Measurements from ENCODE around the gene GTF2E1.
"Not testable (repeated sequence)": the region's sequence is repeated elsewhere in the genome, so short reads cannot be mapped to it uniquely, and the experiment has no call there.

GTF2E1 gene

GRCh38 chr3:120756061-120756460 lies 13.5 kb downstream of the GTF2E1 start:
- no peak for DNase-seq

DNA sequence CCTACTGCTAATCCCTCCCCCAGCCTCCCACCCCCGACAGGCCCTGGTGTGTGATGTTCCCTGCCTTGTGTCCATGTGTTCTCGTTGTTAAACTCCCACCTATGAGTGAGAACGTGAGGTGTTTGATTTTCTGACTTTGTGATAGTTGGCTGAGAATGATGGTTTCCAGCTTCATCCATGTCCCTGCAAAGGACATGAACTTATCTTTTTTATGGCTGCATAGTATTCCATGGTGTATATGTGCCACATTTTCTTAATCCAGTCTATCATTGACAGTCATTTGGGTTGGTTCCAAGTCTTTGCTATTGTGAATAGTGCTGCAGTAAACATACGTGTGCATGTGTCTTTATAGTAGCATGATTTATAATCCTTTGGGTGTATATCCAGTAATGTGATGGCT lies 16.0 kb downstream of the GTF2E1 start:
- DNase-seq = not testable (repeated sequence)

GRCh38 chr3:120762615-120763014 lies 20.1 kb downstream of the GTF2E1 start:
- DNase-seq = peak; percentile 8

GRCh38 chr3:120763601-120764000 lies 21.1 kb downstream of the GTF2E1 start:
- no peak for DNase-seq

DNA sequence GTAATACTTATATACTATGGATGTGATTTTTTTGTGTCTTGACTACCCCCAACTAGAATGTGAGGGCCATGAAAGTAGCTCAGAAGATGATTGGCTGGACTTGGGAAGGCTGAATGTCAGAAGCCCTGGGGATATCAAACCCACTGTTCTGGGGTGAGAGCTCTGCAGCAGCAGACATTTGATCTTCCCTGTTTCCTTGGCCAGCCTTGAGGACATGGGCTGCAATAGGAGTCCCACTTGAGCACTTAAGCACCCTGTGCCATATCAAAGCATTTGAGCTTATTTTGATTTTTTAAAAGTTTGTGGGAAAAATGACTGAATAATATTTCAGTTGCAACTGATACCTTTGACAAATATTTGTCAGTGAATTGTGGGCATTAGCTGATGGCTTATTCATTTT lies 21.7 kb downstream of the GTF2E1 start:
- no peak for DNase-seq

DNA sequence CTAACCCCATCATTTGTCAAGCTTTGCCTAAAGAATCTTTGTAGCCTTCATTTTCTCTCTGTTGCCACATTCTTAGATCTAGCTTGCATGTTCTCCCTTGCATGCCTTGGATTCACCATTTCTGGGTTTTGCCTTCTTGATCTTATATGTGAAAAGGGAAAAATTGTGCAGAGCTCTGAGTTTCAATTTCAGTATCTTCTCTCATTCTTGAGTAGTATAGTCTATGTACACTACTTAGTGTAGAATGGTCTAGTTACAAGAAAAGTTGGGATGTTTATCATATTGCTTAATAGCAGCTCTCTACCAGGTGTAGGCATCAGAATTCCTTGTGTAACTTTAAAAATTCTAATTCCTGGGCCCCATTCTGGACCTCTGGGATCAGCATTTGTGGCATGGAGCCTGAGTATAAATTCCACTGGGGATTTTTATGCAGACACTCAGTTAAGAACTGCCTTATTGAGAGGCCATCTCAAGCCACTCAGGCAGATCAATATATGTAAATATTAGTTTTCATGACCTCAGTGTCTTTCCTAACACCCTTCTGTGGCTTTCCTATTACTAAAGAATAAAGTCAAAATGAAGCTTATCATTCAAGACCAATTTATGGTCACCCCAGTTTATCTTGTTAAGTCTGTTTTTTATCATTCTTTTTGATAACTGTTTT lies 23.4 kb downstream of the GTF2E1 start:
- no peak for DNase-seq

DNA sequence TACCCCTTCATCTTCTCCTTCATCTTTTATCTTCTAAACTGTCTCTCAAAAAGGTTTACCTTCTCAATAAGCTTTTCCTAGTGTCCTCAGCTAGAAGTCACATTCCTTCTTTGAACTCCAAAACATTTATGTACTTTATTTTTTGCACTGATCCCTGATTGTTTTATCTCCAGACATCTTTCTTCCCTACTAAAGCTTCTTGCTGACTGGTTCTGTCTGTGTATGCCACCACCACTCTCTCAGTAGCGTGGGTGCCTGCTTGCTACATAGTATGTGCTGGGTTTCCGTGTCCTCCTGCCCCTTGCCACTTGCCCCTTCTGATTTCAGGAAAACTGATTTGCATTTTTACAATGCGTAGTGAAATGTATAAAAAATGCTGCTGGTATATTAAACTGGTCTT lies 24.0 kb downstream of the GTF2E1 start:
- DNase-seq = no peak

DNA sequence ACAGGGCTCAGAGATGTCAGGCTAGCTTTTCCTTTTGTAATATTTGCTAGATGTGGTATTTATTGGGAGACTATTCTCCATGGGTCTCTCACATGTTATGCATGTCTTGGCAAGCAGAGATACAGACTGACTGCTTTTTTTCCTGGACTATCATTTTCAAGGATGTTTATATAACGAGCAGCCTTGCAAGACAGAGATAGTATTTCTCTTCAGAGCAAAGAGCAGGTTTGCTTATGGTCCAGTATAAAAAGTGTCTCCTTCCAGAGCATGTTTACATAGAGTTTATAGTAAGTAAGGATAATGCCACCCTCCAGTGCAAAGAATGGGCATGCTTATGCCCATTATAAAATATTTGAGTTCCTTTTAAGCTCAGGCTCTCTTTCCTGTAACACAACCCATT lies 24.6 kb downstream of the GTF2E1 start:
- DNase-seq = no peak

GRCh38 chr3:120769436-120769835 lies 26.9 kb downstream of the GTF2E1 start:
- DNase-seq = no peak

- DNase-seq = no peak
Measured at GRCh38 chr3:120770891-120771290, 28.3 kb downstream of the GTF2E1 start.

DNA sequence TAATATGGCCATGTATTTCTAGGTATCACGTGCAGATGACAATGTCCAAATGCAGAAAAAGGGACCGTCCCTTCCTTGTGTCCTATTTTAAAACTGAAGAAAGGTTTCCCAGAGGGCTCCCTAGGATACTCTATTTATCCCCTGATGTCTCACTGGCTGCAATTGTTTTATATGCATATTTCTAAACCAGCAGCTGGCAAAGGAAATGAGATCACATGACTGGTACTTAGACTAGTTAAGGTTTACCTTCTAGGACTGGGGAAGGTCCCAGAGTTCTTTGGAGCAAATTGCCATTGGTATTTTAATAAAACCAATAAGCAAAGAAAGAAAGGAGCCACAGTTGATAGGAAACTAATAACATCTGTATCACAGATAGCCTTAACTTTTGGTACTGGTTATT lies 29.5 kb downstream of the GTF2E1 start:
- no peak for DNase-seq

DNA sequence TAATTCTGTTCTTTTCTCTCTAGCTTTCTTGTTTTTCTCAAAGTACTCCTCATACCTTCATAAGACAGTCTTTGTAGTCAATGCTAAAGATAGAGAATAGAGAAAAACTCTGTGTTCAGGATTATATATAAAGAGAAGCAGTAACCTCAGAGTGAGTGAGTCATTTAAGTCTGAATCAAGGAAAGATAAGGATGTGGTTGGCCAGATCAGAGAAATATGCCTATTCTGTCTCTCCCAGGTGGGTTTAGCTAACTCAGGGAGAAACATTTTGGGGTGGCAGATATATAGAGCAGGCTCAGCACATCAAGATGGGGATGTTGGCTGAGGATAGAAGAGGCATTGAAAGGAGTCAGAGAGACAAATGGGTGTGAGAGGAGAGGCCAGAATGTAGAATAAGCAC lies 31.4 kb downstream of the GTF2E1 start:
- peak; percentile 55 for DNase-seq

DNA sequence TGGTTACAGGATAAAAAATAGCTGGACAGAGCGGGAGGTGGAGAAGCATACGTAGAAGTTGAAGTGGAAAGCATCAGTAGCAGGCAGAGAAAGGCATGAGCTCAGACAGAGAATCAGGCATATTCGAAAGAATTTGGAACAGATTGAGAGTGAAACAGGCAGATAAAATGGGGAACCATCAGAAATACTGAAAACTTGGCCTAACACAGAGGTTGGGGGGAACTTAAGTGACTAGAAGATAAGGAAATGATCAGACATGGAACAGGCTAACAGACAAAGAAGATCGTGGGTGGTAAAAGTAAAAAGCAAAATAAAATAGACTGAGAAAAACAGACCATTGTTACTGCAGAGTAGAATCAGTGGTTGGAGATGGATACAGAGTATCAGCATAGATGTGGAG lies 32.9 kb downstream of the GTF2E1 start:
- DNase-seq = no peak

- no peak for DNase-seq
Measured at GRCh38 chr3:120778776-120779175, 36.2 kb downstream of the GTF2E1 start.

DNA sequence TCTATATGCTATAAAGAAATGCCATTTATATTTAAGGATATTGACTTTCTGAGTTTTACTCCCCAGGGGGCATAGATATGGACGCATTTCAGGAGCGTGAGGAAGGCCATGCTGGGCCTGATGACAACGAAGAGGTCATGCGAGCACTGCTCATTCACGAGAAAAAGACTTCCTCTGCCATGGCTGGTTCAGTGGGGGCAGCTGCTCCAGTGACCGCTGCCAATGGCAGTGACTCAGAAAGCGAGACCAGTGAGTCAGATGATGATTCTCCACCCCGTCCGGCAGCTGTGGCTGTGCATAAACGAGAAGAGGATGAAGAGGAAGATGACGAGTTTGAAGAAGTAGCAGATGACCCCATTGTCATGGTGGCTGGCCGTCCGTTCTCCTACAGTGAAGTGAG lies 38.4 kb downstream of the GTF2E1 start:
- peak; percentile 11 for DNase-seq

DNA sequence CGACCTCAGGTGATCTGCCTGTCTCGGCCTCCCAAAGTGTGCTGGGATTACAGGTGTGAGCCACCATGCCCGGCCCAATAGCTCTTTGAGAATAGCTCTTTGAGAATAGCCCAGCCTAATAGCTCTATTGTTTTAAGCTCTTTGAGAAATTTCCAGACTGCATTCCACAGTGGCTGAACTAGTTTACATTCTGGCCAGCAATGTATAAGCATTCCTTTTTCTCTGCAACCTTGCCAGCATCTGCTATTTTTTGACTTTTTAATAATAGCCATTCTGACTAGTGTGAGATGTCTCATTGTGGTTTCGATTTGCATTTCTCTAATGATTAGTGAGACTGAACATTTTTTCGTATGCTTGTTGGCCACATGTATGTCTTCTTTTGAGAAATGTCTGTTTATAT lies 43.3 kb downstream of the GTF2E1 start:
- DNase-seq = not testable (repeated sequence)

DNA sequence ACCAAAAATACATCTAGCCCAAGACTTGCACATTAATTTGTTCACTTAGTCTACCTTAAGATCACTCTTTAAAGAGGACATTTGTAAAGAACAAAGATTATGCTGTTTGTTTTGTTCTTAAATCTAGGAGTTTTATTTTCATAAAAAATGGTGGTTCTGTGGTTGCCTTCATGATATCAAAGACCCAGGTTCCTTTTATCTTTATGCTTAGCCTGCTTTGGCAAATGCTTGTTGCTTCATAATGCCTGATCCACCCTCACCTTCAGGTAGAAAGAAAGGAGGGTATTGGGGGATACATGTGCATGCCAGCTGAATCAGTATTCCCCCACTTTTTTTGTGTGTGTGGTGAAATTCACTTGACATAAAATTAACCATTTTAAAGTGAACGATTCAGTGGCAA lies 48.5 kb downstream of the GTF2E1 start:
- no peak for DNase-seq

GRCh38 chr3:120791913-120792312 lies 49.4 kb downstream of the GTF2E1 start:
- DNase-seq = no peak

DNA sequence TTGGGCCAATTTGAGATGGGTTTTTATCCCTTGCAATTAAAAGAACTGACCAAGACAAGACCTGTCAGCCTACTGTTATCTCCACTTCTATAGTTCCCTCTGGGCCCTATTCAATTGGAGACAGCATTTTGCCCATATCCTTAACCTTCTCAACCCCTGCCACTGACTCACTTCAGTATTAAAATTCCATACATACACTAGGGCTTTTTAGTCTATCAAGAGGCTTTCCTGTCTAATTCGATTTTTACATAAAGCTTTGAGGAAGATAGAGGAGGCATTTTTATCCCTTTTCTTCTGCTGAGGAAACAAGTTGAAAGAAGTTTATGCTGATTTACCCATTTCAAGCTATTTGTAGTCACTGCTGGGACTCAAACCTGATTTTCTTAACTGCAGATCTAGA lies 51.1 kb downstream of the GTF2E1 start:
- DNase-seq = no peak

DNA sequence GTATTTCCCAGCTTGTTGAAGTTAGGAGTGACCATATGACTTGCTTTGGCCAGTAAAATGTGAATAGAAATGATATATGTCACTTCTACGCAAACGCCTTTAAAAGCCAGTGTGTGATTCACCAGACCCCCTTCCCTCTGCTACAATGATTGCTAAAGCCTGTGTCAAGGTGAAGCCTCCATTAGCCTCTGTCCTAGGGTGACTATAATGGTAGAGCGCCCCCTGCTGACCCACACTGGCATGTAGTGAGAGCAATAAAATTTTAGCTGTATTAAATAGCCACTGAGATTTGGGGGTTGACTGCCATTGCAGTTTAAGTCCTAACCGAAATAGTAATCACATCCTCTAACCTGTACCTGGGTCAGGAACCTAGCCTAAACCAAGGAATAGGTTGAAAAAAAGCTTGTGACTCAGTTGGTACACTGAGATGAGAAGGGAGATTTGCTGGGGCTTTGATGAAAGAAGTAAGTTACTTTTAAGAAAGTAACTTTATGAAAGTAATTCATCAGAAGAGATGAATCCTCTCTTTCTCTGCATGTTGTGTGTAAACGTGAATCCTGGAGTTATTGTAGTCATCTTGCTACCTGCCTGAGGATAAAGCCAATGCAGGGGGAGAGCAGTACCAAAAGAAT lies 52.6 kb downstream of the GTF2E1 start:
- peak; percentile 83 for DNase-seq

GRCh38 chr3:120795959-120796358 lies 53.4 kb downstream of the GTF2E1 start:
- DNase-seq = no peak

DNA sequence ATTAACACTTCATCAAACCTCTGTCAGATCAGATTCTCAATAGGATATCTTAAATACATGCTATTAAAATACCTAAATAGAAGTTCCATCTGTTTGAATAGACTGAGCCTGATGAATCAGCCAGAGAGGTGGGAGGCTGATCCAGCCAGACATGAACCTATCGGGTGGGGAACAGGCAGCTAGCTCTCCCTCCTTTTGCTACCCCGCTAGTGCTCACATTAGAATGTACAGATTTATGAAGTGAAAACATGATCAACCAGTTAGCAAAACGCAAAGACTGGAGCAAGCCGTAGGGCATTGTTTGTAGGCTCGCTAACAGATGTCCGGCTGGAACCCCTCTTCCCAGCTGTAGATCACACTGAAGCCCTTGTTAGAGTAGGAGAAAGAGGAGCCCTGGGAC lies 54.4 kb downstream of the GTF2E1 start:
- no peak for DNase-seq

GRCh38 chr3:120797857-120798256 lies 55.3 kb downstream of the GTF2E1 start:
- DNase-seq = no peak

DNA sequence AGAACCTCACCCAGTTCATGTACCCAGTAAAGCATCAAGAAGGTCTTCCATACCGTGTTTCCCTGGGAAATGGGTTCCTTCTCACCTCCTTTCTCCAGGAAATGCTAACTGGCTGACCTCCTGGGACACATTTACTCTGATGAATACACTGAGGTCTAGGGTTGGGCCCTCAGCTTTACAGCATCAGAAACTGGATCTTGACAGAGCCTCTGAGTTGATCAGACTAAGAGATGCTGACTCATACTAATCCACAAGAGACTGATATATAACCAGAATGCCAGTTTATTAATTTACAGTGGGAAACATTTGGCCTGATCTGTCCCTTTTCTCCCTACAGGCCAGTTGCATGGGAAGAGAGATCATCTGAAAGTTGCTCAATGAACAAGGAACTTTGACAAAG lies 55.8 kb downstream of the GTF2E1 start:
- peak; percentile 1 for DNase-seq

DNA sequence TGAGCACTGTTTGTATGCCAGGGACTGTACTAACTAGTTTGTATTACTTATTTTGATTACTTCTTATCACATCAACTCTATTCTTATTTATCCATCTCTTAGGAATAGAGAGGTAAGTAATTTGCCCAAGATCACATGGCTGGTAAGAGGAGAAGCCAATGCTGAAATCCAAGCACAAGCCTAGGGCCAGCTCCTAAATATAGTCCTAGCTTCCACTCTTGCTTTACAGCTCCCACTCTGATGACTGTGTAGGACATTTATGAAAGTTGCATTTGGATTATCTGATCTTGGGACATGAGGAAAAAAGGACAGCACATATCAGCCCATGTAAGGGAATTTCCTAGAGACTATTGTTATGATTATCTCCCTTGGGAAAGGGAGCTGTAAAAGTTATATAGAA lies 58.1 kb downstream of the GTF2E1 start:
- no peak for DNase-seq

Measured in activated CD4-positive, alpha-beta T cell treated with anti-CD3 and anti-CD28 coated beads, Interleukin-10, Interleukin-2, amounts not matched to agents 100 ng/mL and 50 ng/mL, durations not matched to agents 16 hours and 8 hours (primary cell).